GM06990 (cell line): ENCODE results near the gene MCRS1.

ENCODE experiments used
- DNase-seq: peaks from one replicate; pipeline ENCODE4 v3.0.0-alpha.2; 2011; ENCODE audit not compliant: insufficient read length; ENCODE audit errors: extremely low read depth
- H3K27me3 ChIP-seq: replicated peaks from 2 replicates; pipeline ENCODE4 v1.6.0; 2011; ENCODE audit warnings: low read length; ENCODE audit not compliant: control insufficient read depth, insufficient read depth
- H3K36me3 ChIP-seq: 2 replicates; pipeline ENCODE4 v1.5.1; 2011; ENCODE audit warnings: low read length; ENCODE audit not compliant: control insufficient read depth, insufficient read depth
- H3K4me3 ChIP-seq: replicated peaks from 2 replicates; pipeline ENCODE4 v1.5.1; 2011; ENCODE audit warnings: low read depth, mild to moderate bottlenecking, control low read depth, low read length
- CTCF ChIP-seq: IDR thresholded peaks from 2 replicates; pipeline ENCODE4 v1.5.1; 2011; ENCODE audit warnings: low read length, control low read depth, mild to moderate bottlenecking, inconsistent platforms; ENCODE audit not compliant: insufficient read depth, poor library complexity, severe bottlenecking

MCRS1 gene

DNA sequence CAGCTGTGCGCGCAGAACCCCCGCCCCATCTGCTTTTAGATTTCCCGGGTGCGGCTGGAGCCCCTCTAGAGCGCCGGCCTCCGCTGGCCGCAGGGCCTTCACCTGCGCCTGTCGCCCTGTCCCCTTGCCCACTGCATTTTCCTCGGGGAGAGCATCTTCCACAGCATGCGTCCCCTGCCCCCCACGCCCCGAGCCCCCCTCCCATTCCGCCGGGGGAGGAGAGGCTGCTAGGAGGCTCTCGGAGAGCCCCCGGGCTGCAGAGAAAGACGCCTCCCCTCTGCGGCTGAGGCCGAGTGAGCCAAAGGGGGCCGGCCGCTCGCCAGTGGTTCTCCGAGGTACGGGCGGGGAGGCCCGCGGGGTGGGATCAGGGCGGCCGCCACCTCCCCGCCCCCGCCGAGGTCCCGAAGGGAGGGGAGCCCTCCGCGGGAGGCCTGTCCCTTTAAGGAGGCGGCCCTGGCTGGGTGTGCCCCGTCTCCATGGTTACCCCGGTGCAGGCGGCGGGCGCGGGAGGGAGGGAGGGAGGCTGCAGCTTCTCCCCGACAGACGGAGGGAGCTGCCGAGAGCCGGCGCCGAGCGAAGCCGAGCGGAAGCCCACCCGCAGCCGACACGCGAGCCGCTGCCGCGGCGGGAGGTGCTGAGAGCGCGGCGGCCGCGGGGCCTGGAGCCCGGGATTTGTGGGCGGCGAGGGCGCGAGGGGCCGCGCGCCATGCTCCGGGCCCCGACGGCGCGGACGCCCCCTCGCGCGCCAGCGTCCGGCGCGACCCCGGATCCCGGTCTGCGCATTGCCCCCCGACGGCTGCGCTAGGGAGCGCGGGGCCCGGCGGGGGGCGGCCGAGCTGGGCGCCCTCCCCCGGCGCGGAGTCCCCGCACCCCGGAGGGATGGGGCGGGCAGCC lies 29.2 kb downstream of the MCRS1 start, which contains the start of gene KCNH3:
KCNH3 (plus strand) TSS at position 521 of the 894 bp plus-strand sequence. CDS start 387 bp downstream, outside the sequence.
- Histone ChIP-seq H3K4me3 (peak within 1 kb of the TSS; percentile 38), H3K27me3 (peaks cover 5% of the 10 kb centered on the region), H3K36me3 (no peaks in the 10 kb centered on the region)
- peak; percentile 75 for DNase-seq
- TF ChIP-seq CTCF: no peak

GRCh38 chr12:49537752-49538509 lies 30.0 kb downstream of the MCRS1 start:
- no peak for DNase-seq
- H3K4me3 ChIP-seq: peak overlapping the region; percentile 38
- peak; percentile 5 for TF ChIP-seq CTCF
- H3K36me3 ChIP-seq: no peaks in the 10 kb centered on the region
- peaks cover 5% of the 10 kb centered on the region for H3K27me3 ChIP-seq

GRCh38 chr12:49537231-49537751 lies 30.7 kb downstream of the MCRS1 start:
- Histone ChIP-seq H3K4me3 (peak overlapping the region; percentile 38; the same call in 1 of the 2 replicates), H3K36me3 (no peaks in the 10 kb centered on the region), H3K27me3 (peaks cover 5% of the 10 kb centered on the region)
- TF ChIP-seq CTCF: no peak
- no peak for DNase-seq

- no peak for TF ChIP-seq CTCF
- no peak for DNase-seq
- peaks cover 5% of the 10 kb centered on the region for H3K27me3 ChIP-seq
These were observed 31.3 kb downstream of the MCRS1 start for GRCh38 chr12:49536526-49537071.

DNA sequence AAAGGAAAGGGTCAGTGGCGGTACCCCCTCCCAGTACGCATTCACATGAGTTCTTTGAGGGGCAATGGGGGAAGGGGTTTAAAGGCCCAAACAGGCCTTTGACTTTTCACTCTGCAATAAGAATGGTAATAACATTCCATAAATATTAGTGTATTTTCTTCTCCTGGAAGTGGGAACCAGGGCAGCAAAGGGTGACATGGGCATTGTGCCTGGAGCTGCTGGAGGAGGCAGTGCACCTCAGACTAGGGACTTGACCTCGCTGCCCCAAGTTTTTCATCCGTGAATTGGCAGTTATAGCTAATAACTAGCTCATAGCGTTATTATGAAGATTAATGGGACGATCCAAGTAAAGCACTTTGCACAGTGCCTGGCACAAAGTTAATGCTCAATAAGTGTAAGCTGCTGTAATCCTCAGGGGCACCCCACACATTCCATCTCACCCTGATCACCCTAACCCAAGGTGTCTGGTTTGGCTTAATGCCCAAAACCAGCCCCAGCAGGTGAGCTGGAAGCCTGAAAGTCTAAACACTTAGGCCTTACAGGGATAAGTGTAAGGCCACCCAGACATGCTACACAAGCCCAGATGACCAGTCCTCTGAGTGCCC lies 31.9 kb downstream of the MCRS1 start:
- H3K4me3 ChIP-seq: no peak overlapping the region
- TF ChIP-seq CTCF: no peak
- no peaks in the 10 kb centered on the region for H3K36me3 ChIP-seq
- H3K27me3 ChIP-seq: peaks cover 5% of the 10 kb centered on the region
- no peak for DNase-seq

More at GRCh38 chr12:49536526-49537071, 31.3 kb downstream of the MCRS1 start:
- no peak overlapping the region for H3K4me3 ChIP-seq
- H3K36me3 ChIP-seq: no peaks in the 10 kb centered on the region
